Measurements from ENCODE around the gene THEMIS. TPM values are rescaled to one million over a fixed set of nuclear protein-coding genes. Genes with fewer than 3 reads are reported as not detected.

THEMIS gene
- total and polyA plus RNA-seq, 8 donors, result 0.05 to 0.70 (median 0.28) TPM; not detected in 1

DNA sequence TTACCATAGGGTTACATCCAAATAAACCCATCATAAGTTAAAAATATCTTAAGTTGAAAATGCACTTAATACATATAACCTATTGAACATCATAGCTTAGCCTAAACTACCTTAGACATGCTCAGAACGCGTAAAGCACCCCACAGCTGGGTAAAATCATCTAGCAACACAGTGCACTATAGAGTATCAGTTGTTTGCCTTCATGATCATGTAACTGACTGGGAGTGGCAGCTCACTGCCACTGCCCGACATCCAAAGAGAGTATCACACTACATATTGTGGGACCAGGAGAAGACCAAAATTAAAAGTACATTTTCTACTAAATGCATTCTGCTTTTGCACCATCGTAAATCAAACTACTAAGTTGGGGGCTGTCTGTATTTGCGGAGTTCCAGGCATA lies 31.7 kb downstream of the THEMIS start:
- Histone ChIP-seq H3K4me3 (no peak overlapping the region), H3K9me3 (no peaks in the 10 kb centered on the region), H3K27ac (no peak overlapping the region), H3K4me1 (no peaks in the 10 kb centered on the region), H3K36me3 (no peaks in the 10 kb centered on the region), H3K27me3 (no peaks in the 10 kb centered on the region)
- 79 to 87% methylated on average over 5 of the region's 5 CpGs for WGBS, 2 donors
- no peak for DNase-seq
- no peak for FAIRE-seq
- intact Hi-C loops (cut with DNase I), result no loop called here
- TF ChIP-seq, protein P1, sequence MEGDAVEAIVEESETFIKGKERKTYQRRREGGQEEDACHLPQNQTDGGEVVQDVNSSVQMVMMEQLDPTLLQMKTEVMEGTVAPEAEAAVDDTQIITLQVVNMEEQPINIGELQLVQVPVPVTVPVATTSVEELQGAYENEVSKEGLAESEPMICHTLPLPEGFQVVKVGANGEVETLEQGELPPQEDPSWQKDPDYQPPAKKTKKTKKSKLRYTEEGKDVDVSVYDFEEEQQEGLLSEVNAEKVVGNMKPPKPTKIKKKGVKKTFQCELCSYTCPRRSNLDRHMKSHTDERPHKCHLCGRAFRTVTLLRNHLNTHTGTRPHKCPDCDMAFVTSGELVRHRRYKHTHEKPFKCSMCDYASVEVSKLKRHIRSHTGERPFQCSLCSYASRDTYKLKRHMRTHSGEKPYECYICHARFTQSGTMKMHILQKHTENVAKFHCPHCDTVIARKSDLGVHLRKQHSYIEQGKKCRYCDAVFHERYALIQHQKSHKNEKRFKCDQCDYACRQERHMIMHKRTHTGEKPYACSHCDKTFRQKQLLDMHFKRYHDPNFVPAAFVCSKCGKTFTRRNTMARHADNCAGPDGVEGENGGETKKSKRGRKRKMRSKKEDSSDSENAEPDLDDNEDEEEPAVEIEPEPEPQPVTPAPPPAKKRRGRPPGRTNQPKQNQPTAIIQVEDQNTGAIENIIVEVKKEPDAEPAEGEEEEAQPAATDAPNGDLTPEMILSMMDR (IDR thresholded peaks at IDR 0.05), result no peak
- ATAC-seq, result no peak

DNA sequence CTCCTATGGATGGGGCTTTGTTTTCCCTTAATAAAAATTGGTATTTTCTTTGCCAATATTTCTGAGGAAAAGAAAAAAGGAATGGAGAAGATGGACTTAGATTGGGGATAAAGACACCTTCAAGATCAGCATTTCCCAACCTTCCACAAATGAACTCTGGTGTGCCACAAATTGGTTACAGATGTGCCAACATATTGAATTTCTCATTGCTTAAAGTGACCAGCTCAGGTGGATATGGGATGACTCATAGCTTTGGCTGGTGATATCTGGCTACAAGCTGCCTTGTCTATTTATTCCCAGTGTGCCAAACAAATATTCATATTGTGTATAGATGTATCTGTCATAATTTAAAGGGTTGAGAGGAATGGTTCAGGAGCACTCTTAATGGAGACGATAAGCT lies 32.5 kb downstream of the THEMIS start:
- H3K9me3 ChIP-seq, result no peaks in the 10 kb centered on the region
- WGBS, 2 donors, result 78 to 94% methylated on average over 1 of the region's 1 CpG
- H3K36me3 ChIP-seq, result no peaks in the 10 kb centered on the region
- DNase-seq (no peak), ATAC-seq (no peak), FAIRE-seq (no peak)
- H3K27me3 ChIP-seq, result no peaks in the 10 kb centered on the region
- no peaks in the 10 kb centered on the region for H3K4me1 ChIP-seq
- H3K4me3 ChIP-seq, result no peak overlapping the region
- intact Hi-C loops (cut with DNase I), result no loop called here
- TF ChIP-seq, protein P1 (IDR thresholded peaks at IDR 0.05), result no peak
- H3K27ac ChIP-seq, result no peak overlapping the region

DNA sequence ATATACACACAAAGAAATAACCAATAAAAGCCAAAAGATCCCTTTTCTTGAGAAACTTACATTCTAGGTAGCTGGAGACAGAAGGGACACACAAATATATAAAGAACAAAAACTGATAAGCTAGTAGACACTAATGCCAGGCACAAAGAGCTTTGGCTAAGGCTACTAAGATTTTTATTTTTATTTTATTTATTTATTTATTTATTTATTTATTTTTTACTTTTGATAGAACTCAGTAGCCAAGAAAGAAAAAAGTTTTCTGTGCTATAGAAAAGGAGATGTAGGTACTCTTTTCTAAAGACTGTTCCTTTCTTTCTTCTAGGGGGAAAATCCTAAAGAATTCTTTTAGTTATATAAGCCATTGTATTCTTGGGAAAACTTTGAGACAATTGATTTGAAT lies 34.1 kb downstream of the THEMIS start:
- TF ChIP-seq, protein P1 (IDR thresholded peaks at IDR 0.05), result no peak
- Histone ChIP-seq H3K36me3 (no peaks in the 10 kb centered on the region), H3K4me3 (no peak overlapping the region), H3K4me1 (no peaks in the 10 kb centered on the region), H3K27ac (no peak overlapping the region), H3K9me3 (no peaks in the 10 kb centered on the region), H3K27me3 (no peaks in the 10 kb centered on the region)
- no peak for DNase-seq
- no peak for ATAC-seq
- intact Hi-C loops (cut with DNase I), result no loop called here
- FAIRE-seq, result no peak

DNA sequence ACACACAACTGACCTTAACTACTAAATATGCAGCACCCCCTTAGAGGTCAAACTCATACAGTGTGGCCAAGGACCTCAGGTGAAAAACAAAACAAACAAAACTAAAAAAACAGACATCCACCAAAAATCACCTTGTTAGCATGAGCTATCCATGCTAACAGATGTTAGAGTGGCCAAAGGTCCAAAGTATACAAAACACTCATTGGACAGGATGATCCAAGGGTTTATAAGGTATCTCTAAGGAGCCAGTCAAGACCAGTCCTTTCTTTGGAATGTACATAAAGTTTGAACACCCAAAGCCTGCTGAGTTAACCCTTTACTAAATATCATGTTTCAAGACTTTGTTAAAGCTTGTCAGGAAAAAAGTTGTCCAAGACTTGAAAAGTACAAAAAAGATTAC lies 35.8 kb downstream of the THEMIS start:
- TF ChIP-seq, protein P1 (IDR thresholded peaks at IDR 0.05), result no peak
- Histone ChIP-seq H3K4me3 (no peak overlapping the region), H3K9me3 (no peaks in the 10 kb centered on the region), H3K4me1 (no peaks in the 10 kb centered on the region), H3K27me3 (no peaks in the 10 kb centered on the region), H3K36me3 (no peaks in the 10 kb centered on the region), H3K27ac (no peak overlapping the region)
- FAIRE-seq (no peak), DNase-seq (no peak), ATAC-seq (no peak)
- intact Hi-C loops (cut with DNase I), result no loop called here

DNA sequence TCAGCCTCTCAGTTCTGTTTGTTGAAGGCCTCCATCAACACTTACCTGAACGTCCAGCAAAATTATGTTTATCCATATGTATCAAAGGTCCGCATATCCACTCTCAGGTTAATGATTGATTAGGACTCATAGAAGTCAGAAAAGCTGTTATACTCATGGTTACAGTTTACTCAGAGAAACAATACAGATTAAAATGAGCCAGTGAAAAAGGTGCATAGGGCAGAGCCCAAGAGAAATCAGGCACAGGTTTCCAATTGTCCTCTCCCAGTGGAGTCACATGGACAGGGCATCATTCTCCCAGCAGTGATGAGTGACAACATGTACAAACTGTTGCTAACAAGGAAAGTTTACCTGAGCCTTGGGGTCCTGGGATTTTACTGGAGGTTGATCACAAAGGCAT lies 36.2 kb downstream of the THEMIS start:
- no peak for FAIRE-seq
- H3K36me3 ChIP-seq, result no peaks in the 10 kb centered on the region
- H3K9me3 ChIP-seq, result no peaks in the 10 kb centered on the region
- TF ChIP-seq, protein P1 (IDR thresholded peaks at IDR 0.05), result no peak
- no peak overlapping the region for H3K27ac ChIP-seq
- no peak overlapping the region for H3K4me3 ChIP-seq
- no peaks in the 10 kb centered on the region for H3K4me1 ChIP-seq
- DNase-seq, result no peak
- ATAC-seq, result no peak
- H3K27me3 ChIP-seq, result no peaks in the 10 kb centered on the region
- intact Hi-C loops (cut with DNase I), result no loop called here
- WGBS, 2 donors, result 15 to 19% methylated on average over 2 of the region's 2 CpGs

All from pancreas (tissue), 10 donors.